Ascending aorta (tissue), 2 donors: Measurements from ENCODE around the gene REV3L. TPM values are rescaled to one million over a fixed set of nuclear protein-coding genes. Genes with fewer than 3 reads are reported as not detected.

Experiments
- DNase-seq, 2 donors: peaks; one replicate each; pipeline ENCODE4 v3.0.0-alpha.2; 2019; ENCODE audit warnings: low spot score in 2 of 2
- H3K27ac ChIP-seq, 2 donors: fragments of 200-600 bp; sonication (generic); one replicate each; pipeline ENCODE4 v1.5.1; 2016 to 2017; ENCODE audit warnings: mild to moderate bottlenecking in 1 of 2
- H3K27me3 ChIP-seq: fragments of 200-600 bp; sonication (generic); one replicate; pipeline ENCODE4 v1.5.1; 2017
- H3K36me3 ChIP-seq, 2 donors: fragments of 200-600 bp; sonication (generic); one replicate each; pipeline ENCODE4 v1.5.1; 2016
- H3K4me1 ChIP-seq, 2 donors: fragments of 200-600 bp; sonication (generic); one replicate each; pipeline ENCODE4 v1.5.1; 2016 to 2017; ENCODE audit warnings: mild to moderate bottlenecking in 1 of 2
- H3K4me3 ChIP-seq, 2 donors: fragments of 200-600 bp; sonication (generic); one replicate each; pipeline ENCODE4 v1.5.1; 2016 to 2017; ENCODE audit warnings: mild to moderate bottlenecking in 1 of 2
- H3K9me3 ChIP-seq, 2 donors: fragments of 200-600 bp; sonication (generic); one replicate each; pipeline ENCODE4 v1.5.1; 2016
- intact Hi-C: fragments of 100-400 bp; cut with DNase I; formaldehyde crosslinking; loops from one replicate; pipeline ENCODE4 v1.15.1; 2023
- total RNA-seq: library from RNA; depleted of rRNA; stranded (reverse); fragments of >200 nt; gene quantifications from one replicate; pipeline ENCODE4 v1.1.0, GENCODE V29; 2016
- TF ChIP-seq, protein P1 (sequence below), 3 experiments: fragments of 200-600 bp in 2 of 3; fragments of 450-650 bp in 1 of 3; sonication (generic) in 2 of 3; IDR thresholded peaks; one replicate each; pipeline ENCODE4 v1.5.1; 2016 to 2019; ENCODE audit warnings: antibody characterized with exemption in 3 of 3, mild to moderate bottlenecking in 1 of 3, moderate library complexity in 1 of 3

The REV3L gene
- total RNA-seq, 1 donor from 2014 or later, result 91.5 TPM

DNA sequence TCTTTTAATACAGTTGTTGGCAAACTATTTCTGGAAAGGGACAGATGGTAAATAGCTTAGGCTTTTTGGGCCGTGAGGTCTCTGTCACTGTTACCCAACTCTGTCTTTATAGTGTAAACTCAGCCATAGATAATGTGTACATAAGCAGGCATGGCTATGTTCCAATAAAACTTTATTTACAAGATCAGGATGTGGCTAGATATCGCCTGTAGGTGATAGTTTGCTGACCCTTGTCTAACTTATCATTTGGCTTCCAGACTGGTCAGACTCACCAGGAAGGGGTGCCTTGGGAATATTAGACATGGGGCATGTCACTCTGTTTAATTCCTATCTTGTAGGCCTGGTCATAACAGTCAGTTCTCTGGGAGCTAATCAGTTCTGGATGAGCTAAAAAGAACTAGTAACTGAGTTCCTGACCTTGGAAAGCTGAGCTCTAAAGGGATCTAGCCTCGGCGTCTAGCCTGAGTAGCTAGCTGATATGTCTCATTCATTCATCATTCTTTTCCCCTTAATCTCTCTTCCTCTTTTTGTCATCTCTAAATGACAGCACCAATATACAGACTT, 232.1 kb downstream of the REV3L start:
- Histone ChIP-seq H3K27ac (no peak overlapping the region), H3K9me3 (no peaks in the 10 kb centered on the region), H3K4me1 (no peaks in the 10 kb centered on the region), H3K27me3 (no peaks in the 10 kb centered on the region), H3K36me3 (no peaks in the 10 kb centered on the region), H3K4me3 (no peak overlapping the region)
- DNase-seq, result no peak
- intact Hi-C loops, result no loop called here
- TF ChIP-seq, protein P1, sequence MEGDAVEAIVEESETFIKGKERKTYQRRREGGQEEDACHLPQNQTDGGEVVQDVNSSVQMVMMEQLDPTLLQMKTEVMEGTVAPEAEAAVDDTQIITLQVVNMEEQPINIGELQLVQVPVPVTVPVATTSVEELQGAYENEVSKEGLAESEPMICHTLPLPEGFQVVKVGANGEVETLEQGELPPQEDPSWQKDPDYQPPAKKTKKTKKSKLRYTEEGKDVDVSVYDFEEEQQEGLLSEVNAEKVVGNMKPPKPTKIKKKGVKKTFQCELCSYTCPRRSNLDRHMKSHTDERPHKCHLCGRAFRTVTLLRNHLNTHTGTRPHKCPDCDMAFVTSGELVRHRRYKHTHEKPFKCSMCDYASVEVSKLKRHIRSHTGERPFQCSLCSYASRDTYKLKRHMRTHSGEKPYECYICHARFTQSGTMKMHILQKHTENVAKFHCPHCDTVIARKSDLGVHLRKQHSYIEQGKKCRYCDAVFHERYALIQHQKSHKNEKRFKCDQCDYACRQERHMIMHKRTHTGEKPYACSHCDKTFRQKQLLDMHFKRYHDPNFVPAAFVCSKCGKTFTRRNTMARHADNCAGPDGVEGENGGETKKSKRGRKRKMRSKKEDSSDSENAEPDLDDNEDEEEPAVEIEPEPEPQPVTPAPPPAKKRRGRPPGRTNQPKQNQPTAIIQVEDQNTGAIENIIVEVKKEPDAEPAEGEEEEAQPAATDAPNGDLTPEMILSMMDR (IDR thresholded peaks at IDR 0.05), result no peak

Other genes with a start within 250 kb of the REV3L start
- 31.3 TPM for gene TRAF3IP2, start 122.7 kb upstream of the REV3L start, total RNA-seq